NCI-H2081 (cell line): ENCODE data around the gene LETMD1.
A peak's percentile ranks its signal among the peaks of the same experiment; 100 is the strongest.

Experiments used
- DNase-seq, 2 experiments: peaks; one replicate each; lab custom pipeline; 2025; lab: John Stamatoyannopoulos, UW

Gene LETMD1

GRCh38 chr12:51025836-51026638 lies 22.1 kb upstream of the LETMD1 start, which contains the start of gene SLC11A2:
TSS of gene SLC11A2 (minus strand) at chr12:51026384. CDS start at chr12:51010728, 15,656 bp downstream.
- peak; percentile 94 to 96 for DNase-seq

DNA sequence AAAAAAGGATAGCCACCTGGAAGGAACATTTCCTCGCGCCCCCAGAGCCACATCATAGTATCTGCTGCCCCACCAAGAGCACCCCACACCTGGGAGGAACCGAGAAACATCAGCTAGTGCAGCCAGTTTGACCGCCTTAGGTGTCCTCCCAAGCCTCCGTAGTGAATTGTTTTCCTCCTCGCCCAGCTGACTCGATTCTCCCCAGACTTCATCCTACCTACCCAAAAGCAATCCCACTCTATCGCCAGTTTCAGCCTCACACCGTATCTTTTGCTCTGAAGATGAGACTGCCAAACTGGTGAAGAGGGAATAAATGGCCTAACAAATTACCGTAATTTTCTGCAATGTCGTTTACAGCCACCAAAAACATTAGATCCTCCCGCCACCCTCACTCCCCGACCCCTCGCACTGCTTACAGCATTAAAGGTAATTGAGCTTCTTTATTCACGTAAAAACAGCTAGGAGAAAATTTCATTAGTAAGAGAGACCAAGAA lies 20.7 kb upstream of the LETMD1 start:
- DNase-seq = no peak

DNA sequence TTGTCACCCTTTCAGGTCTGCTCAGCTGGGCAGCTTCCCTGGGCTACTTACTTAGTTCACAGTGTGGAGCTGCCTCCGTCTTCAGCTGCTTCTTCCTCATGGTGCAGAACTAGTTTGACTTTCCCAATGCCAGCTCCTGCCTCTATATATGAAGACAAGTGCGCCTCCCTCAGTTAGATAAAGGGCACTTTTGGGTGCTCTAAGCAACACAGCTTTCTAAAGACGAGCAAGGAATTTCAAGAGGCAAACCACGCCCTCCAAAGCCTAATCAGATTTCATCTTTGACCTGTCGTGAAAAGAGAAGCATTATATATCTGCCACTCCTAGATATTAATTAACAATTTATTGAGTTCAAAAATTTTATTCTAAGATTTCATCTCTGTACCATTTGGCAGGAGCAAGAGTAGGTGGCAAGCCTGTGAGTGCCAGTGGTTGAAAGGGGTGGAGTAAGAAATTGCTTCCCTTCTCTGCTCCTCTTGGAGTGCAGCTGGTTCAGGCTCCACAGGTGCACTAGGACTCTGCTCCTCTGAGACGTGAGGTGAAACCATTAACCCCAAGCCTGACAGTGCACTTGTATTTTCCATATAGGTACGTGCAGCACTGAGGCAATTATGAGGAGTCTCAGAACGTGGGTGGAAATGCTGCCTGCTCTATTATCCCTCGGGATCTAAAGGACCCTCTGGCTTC lies 19.9 kb upstream of the LETMD1 start:
- DNase-seq = peak in 1 of 2 experiments; percentile 23

DNA sequence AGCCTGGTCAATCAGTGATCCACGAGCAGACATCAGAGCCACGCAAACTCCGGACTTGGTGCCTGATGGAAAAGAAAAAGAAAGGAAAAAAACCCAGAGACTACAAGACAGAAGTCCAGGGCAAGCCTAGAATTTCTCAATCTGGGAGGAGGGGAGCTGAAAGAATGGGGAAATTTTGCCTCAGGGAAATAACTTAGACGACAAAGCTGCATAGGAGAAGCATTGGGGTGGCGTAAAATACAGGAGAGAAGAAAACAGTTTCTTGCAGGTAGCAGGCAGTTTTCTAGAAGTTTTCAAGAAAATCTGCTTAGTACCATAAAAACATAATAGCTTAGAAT lies 19.3 kb upstream of the LETMD1 start:
- no peak for DNase-seq

GRCh38 chr12:51033048-51033447 lies 15.1 kb upstream of the LETMD1 start:
- DNase-seq = no peak

- no peak for DNase-seq
These were observed 14.6 kb upstream of the LETMD1 start for GRCh38 chr12:51033457-51034089.

- DNase-seq = no peak
These were observed 11.8 kb upstream of the LETMD1 start for GRCh38 chr12:51036279-51036678.

GRCh38 chr12:51048661-51049251 lies 629 bp downstream of the LETMD1 start:
- peak in 1 of 2 experiments; percentile 16 for DNase-seq

GRCh38 chr12:51049525-51049924 lies 1.4 kb downstream of the LETMD1 start:
- DNase-seq = no peak

DNA sequence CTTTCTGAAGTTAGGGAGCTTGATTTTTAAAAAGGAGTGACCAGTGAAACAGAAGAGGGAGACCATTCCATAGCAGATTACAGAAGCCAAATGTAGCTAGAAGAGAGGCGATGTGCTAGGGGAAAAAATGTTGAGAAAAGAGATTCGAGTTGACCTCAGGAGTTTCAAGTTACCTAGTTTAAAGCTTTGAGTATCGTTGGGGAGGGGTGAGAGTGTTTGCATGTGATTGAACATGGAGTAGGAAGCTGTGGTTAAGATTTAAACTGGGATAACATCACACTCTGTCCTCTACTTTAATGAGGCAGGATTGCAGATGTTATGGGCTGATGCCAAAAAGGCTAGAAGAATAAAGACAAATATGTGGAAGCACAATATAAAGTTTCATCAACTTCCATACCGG lies 3.7 kb downstream of the LETMD1 start:
- no peak for DNase-seq

- DNase-seq = no peak
These were observed 6.9 kb downstream of the LETMD1 start for GRCh38 chr12:51055060-51055459.

- no peak for DNase-seq
These were observed 8.1 kb downstream of the LETMD1 start for GRCh38 chr12:51056242-51056641.

DNA sequence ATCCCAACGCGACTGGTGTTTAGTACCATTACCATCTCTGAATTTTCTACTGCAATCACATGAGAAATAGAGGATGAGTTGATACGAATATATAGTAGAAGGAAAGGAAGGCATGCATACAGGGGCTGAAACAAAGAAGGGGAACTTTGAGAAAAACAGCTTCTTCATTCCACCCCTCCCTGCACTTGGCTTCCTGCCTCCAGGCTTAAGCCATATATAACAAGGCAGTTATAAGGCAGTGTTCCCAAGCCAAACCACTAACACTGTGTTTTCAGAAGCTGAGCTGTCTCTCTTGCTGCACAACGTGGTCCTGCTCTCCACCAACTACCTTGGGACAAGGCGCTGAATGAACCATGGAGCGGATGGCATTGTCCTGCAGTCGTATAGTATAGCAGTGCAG lies 11.0 kb downstream of the LETMD1 start:
- no peak for DNase-seq

- no peak for DNase-seq
These were observed 14.7 kb downstream of the LETMD1 start for GRCh38 chr12:51062631-51063397.

GRCh38 chr12:51065530-51065929 lies 17.4 kb downstream of the LETMD1 start:
- no peak for DNase-seq

- no peak for DNase-seq
These were observed 19.1 kb downstream of the LETMD1 start for GRCh38 chr12:51067229-51067628.

GRCh38 chr12:51067771-51068170 lies 19.6 kb downstream of the LETMD1 start:
- DNase-seq = no peak

GRCh38 chr12:51070004-51070403 lies 21.9 kb downstream of the LETMD1 start:
- DNase-seq = no peak

GRCh38 chr12:51071663-51072062 lies 23.5 kb downstream of the LETMD1 start:
- no peak for DNase-seq

- no peak for DNase-seq
These were observed 27.3 kb downstream of the LETMD1 start for GRCh38 chr12:51075390-51075789.

GRCh38 chr12:51076236-51076930 lies 28.3 kb downstream of the LETMD1 start:
- DNase-seq = no peak
